ENCODE measurements around the gene LYST.

LYST gene

GRCh38 chr1:235721982-235722381 lies 144.7 kb downstream of the LYST start:
- DNase-seq (ENCODE audit: low read depth) = no peak

GRCh38 chr1:235720544-235720943 lies 146.2 kb downstream of the LYST start:
- DNase-seq (ENCODE audit: low read depth) = peak; percentile 14

GRCh38 chr1:235714205-235714897 lies 152.4 kb downstream of the LYST start:
- no peak for DNase-seq (ENCODE audit: low read depth)

- DNase-seq (ENCODE audit: low read depth) = no peak
These were observed 153.9 kb downstream of the LYST start for GRCh38 chr1:235712812-235713211.

- no peak for DNase-seq (ENCODE audit: low read depth)
These were observed 156.0 kb downstream of the LYST start for GRCh38 chr1:235710687-235711086.

GRCh38 chr1:235709018-235709417 lies 157.7 kb downstream of the LYST start:
- DNase-seq (ENCODE audit: low read depth) = no peak

GRCh38 chr1:235708390-235708962 lies 158.2 kb downstream of the LYST start:
- DNase-seq (ENCODE audit: low read depth) = peak; percentile 41

GRCh38 chr1:235703506-235703905 lies 163.2 kb downstream of the LYST start:
- DNase-seq (ENCODE audit: low read depth) = no peak

GRCh38 chr1:235702412-235702811 lies 164.3 kb downstream of the LYST start:
- DNase-seq (ENCODE audit: low read depth) = no peak

GRCh38 chr1:235697508-235697907 lies 169.2 kb downstream of the LYST start:
- DNase-seq (ENCODE audit: low read depth) = no peak

- no peak for DNase-seq (ENCODE audit: low read depth)
These were observed 177.3 kb downstream of the LYST start for GRCh38 chr1:235689356-235689755.

- no peak for DNase-seq (ENCODE audit: low read depth)
These were observed 178.6 kb downstream of the LYST start for GRCh38 chr1:235688096-235688495.

GRCh38 chr1:235683653-235684052 lies 183.1 kb downstream of the LYST start:
- no peak for DNase-seq (ENCODE audit: low read depth)

GRCh38 chr1:235682216-235682615 lies 184.5 kb downstream of the LYST start:
- DNase-seq (ENCODE audit: low read depth) = no peak

- no peak for DNase-seq (ENCODE audit: low read depth)
These were observed 187.1 kb downstream of the LYST start for GRCh38 chr1:235679644-235680043.

- DNase-seq (ENCODE audit: low read depth) = no peak
These were observed 187.7 kb downstream of the LYST start for GRCh38 chr1:235679005-235679404.

GRCh38 chr1:235675152-235675890 lies 191.4 kb downstream of the LYST start:
- DNase-seq (ENCODE audit: low read depth) = no peak

- no peak for DNase-seq (ENCODE audit: low read depth)
These were observed 192.7 kb downstream of the LYST start for GRCh38 chr1:235673981-235674380.

- DNase-seq (ENCODE audit: low read depth) = no peak
These were observed 194.7 kb downstream of the LYST start for GRCh38 chr1:235671992-235672391.

GRCh38 chr1:235670157-235670776 lies 196.4 kb downstream of the LYST start:
- DNase-seq (ENCODE audit: low read depth) = no peak

- DNase-seq (ENCODE audit: low read depth) = no peak
These were observed 197.4 kb downstream of the LYST start for GRCh38 chr1:235669277-235669676.

GRCh38 chr1:235663628-235664027 lies 203.1 kb downstream of the LYST start:
- no peak for DNase-seq (ENCODE audit: low read depth)

GRCh38 chr1:235661568-235661967 lies 205.1 kb downstream of the LYST start:
- DNase-seq (ENCODE audit: low read depth) = no peak

Measured in stromal cell of bone marrow (primary cell).